ENCODE measurements around the gene EYS. TPM values are rescaled to one million over a fixed set of nuclear protein-coding genes. Genes with fewer than 3 reads are reported as not detected.

Gene EYS
- total and polyA plus RNA-seq, 2 of the 13 experiments (the other 11 are each of a cell fraction or from before 2014, with no cell fraction given): 0.04 to 0.07 TPM

GRCh38 chr6:63673692-63674091 is 2033.3 kb downstream of the EYS start (continued):
- TF ChIP-seq HNF1A (IDR thresholded peaks at IDR 0.05; ENCODE audit: low read depth) (no peak), HNF1A (CRISPR knock-in tag; IDR thresholded peaks at IDR 0.05; ENCODE audit: borderline replicate concordance) (no peak), DNMT3B (CRISPR knock-in tag; conservative IDR thresholded peaks at IDR 0.05) (no peak), TAF1 (CRISPR knock-in tag; IDR thresholded peaks at IDR 0.05) (no peak), RFX5 (IDR thresholded peaks at IDR 0.05; ENCODE audit: low read depth, low read length) (no peak), NR2F1 (CRISPR knock-in tag; IDR thresholded peaks at IDR 0.05) (no peak), RCOR2 (CRISPR knock-in tag; IDR thresholded peaks at IDR 0.05) (no peak), AHDC1 (CRISPR knock-in tag; IDR thresholded peaks at IDR 0.05; ENCODE audit: borderline replicate concordance) (no peak), ZEB1 (IDR thresholded peaks at IDR 0.05; ENCODE audit: insufficient replicate concordance, low read depth) (no peak)

Data from HepG2 (cell line).